ENCODE results near the gene GUCY1A1. TPM values are rescaled to one million over a fixed set of nuclear protein-coding genes. Genes with fewer than 3 reads are reported as not detected.

Gene GUCY1A1
- total RNA-seq, 1 donor from 2014 or later = 1.5 TPM

- H3K4me2 ChIP-seq = no peak overlapping the region
- H3K4me3 ChIP-seq = no peak overlapping the region
- H3K4me1 ChIP-seq = no peaks in the 10 kb centered on the region
- no peak overlapping the region for H3K27ac ChIP-seq
- H3K9ac ChIP-seq = no peak overlapping the region
- H3K9me3 ChIP-seq (ENCODE audit: low read depth) = no peaks in the 10 kb centered on the region
- no peaks in the 10 kb centered on the region for H3F3A ChIP-seq (ENCODE audit: low read depth)
- no peak for TF ChIP-seq EZH2phosphoT487 (IDR thresholded peaks at IDR 0.05)
- TF ChIP-seq CTCF (IDR thresholded peaks at IDR 0.05) = no peak
- no peak for TF ChIP-seq EZH2 (IDR thresholded peaks at IDR 0.05)
- H3K4me3 Mint-ChIP-seq = no peak overlapping the region
- peaks cover 8% of the 10 kb centered on the region for H3K9me3 Mint-ChIP-seq
- no peaks in the 10 kb centered on the region for H3K36me3 ChIP-seq
- H2AFZ ChIP-seq (replicated peaks) = no peak overlapping the region
- H3K36me3 Mint-ChIP-seq = peaks cover 2% of the 10 kb centered on the region
- no peak for DNase-seq (ENCODE audit: low spot score)
- no peaks in the 10 kb centered on the region for H3K4me1 Mint-ChIP-seq
- H3K79me2 ChIP-seq (ENCODE audit: low read depth) = no peaks in the 10 kb centered on the region
- no peak overlapping the region for H3K27ac Mint-ChIP-seq
- no peaks in the 10 kb centered on the region for H3K27me3 Mint-ChIP-seq (ENCODE audit: insufficient read depth, low read depth)
- H3K27me3 ChIP-seq = no peaks in the 10 kb centered on the region
- no peaks in the 10 kb centered on the region for H4K20me1 ChIP-seq (ENCODE audit: low read depth)
Measured at GRCh38 chr4:155696726-155697125, 30.1 kb downstream of the GUCY1A1 start.

- H3K4me2 ChIP-seq = no peak overlapping the region
- no peak overlapping the region for H2AFZ ChIP-seq (replicated peaks)
- H3K9ac ChIP-seq = no peak overlapping the region
- peaks cover 2% of the 10 kb centered on the region for H3K36me3 Mint-ChIP-seq
- peaks cover 17% of the 10 kb centered on the region for H3K4me1 Mint-ChIP-seq
- no peak overlapping the region for H3K27ac Mint-ChIP-seq
- DNase-seq (ENCODE audit: low spot score) = no peak
- H4K20me1 ChIP-seq (ENCODE audit: low read depth) = no peaks in the 10 kb centered on the region
- no peak for TF ChIP-seq EZH2 (IDR thresholded peaks at IDR 0.05)
- H3K4me3 Mint-ChIP-seq = no peak overlapping the region
- H3K9me3 Mint-ChIP-seq = peaks cover 8% of the 10 kb centered on the region
- no peaks in the 10 kb centered on the region for H3K36me3 ChIP-seq
- H3K27ac ChIP-seq = no peak overlapping the region
- H3K4me1 ChIP-seq = peaks cover 5% of the 10 kb centered on the region
- H3K27me3 ChIP-seq = no peaks in the 10 kb centered on the region
- H3K4me3 ChIP-seq = no peak overlapping the region
- H3F3A ChIP-seq (ENCODE audit: low read depth) = no peaks in the 10 kb centered on the region
- no peaks in the 10 kb centered on the region for H3K79me2 ChIP-seq (ENCODE audit: low read depth)
- H3K9me3 ChIP-seq (ENCODE audit: low read depth) = no peaks in the 10 kb centered on the region
- H3K27me3 Mint-ChIP-seq (ENCODE audit: insufficient read depth, low read depth) = no peaks in the 10 kb centered on the region
Measured at GRCh38 chr4:155701827-155702226, 35.2 kb downstream of the GUCY1A1 start.

DNA sequence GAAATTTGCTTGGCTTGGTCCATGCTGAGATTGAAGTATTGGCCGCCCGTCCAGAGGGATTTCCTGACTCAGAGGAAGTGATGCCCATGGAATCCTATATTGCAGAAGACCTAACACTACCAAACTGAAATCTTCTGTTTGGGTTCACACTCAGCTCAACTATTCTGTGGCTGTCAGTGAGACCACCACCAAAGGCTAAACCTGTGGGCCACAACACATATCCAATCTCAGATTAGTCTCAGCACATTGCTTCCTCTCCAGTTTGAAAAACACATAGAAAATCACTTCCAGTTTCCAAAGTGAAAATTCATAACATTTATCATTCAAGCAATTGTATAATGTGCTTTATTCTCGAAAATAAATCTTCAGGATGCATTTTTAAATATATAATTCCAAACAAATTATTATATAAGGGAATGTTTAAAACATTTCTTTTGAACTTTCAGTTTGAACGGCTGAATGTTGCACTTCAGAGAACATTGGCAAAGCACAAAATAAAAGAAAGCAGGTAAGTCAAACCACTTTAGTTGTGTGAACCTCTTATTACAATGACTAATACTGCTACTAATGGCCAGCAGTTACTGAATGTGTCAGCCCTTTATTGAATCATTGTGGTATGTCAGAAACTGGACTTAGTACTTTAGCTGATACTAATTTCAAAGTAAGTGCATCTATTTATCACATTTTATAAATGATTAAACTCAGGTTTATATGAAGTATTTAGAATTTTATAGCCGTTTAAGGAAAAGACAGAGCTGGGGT is 37.0 kb downstream of the GUCY1A1 start:
- no peak overlapping the region for H3K9ac ChIP-seq
- no peaks in the 10 kb centered on the region for H4K20me1 ChIP-seq (ENCODE audit: low read depth)
- H3K4me3 Mint-ChIP-seq = no peak overlapping the region
- peaks cover 20% of the 10 kb centered on the region for H3K4me1 Mint-ChIP-seq
- no peaks in the 10 kb centered on the region for H3K9me3 ChIP-seq (ENCODE audit: low read depth)
- H3F3A ChIP-seq (ENCODE audit: low read depth) = no peaks in the 10 kb centered on the region
- no peaks in the 10 kb centered on the region for H3K27me3 Mint-ChIP-seq (ENCODE audit: insufficient read depth, low read depth)
- no peak for DNase-seq (ENCODE audit: low spot score)
- no peaks in the 10 kb centered on the region for H3K79me2 ChIP-seq (ENCODE audit: low read depth)
- peaks cover 2% of the 10 kb centered on the region for H3K9me3 Mint-ChIP-seq
- H3K4me3 ChIP-seq = no peak overlapping the region
- TF ChIP-seq EZH2phosphoT487 (IDR thresholded peaks at IDR 0.05) (no peak), EZH2 (IDR thresholded peaks at IDR 0.05) (no peak), CTCF (IDR thresholded peaks at IDR 0.05) (no peak)
- H2AFZ ChIP-seq (replicated peaks) = no peak overlapping the region
- no peaks in the 10 kb centered on the region for H3K27me3 ChIP-seq
- peaks cover 5% of the 10 kb centered on the region for H3K4me1 ChIP-seq
- no peak overlapping the region for H3K27ac Mint-ChIP-seq
- H3K36me3 ChIP-seq = no peaks in the 10 kb centered on the region
- no peak overlapping the region for H3K4me2 ChIP-seq
- no peaks in the 10 kb centered on the region for H3K36me3 Mint-ChIP-seq
- H3K27ac ChIP-seq = no peak overlapping the region

GRCh38 chr4:155704841-155705404 is 38.3 kb downstream of the GUCY1A1 start:
- H3K36me3 Mint-ChIP-seq = no peaks in the 10 kb centered on the region
- H3K9me3 ChIP-seq (ENCODE audit: low read depth) = no peaks in the 10 kb centered on the region
- no peak overlapping the region for H3K27ac ChIP-seq
- no peak for TF ChIP-seq EZH2phosphoT487 (IDR thresholded peaks at IDR 0.05)
- TF ChIP-seq EZH2 (IDR thresholded peaks at IDR 0.05) = no peak
- TF ChIP-seq CTCF (IDR thresholded peaks at IDR 0.05) = no peak
- no peaks in the 10 kb centered on the region for H3K36me3 ChIP-seq
- no peak overlapping the region for H3K4me3 ChIP-seq
- no peaks in the 10 kb centered on the region for H3K79me2 ChIP-seq (ENCODE audit: low read depth)
- H3K4me2 ChIP-seq = no peak overlapping the region
- no peaks in the 10 kb centered on the region for H3K27me3 ChIP-seq
- no peak overlapping the region for H3K9ac ChIP-seq
- H2AFZ ChIP-seq (replicated peaks) = no peak overlapping the region
- no peaks in the 10 kb centered on the region for H3K9me3 Mint-ChIP-seq
- H4K20me1 ChIP-seq (ENCODE audit: low read depth) = no peaks in the 10 kb centered on the region
- H3K27ac Mint-ChIP-seq = no peak overlapping the region
- H3K4me1 ChIP-seq = peaks cover 5% of the 10 kb centered on the region
- peaks cover 20% of the 10 kb centered on the region for H3K4me1 Mint-ChIP-seq
- H3K27me3 Mint-ChIP-seq (ENCODE audit: insufficient read depth, low read depth) = no peaks in the 10 kb centered on the region
- H3K4me3 Mint-ChIP-seq = no peak overlapping the region
- H3F3A ChIP-seq (ENCODE audit: low read depth) = no peaks in the 10 kb centered on the region
- no peak for DNase-seq (ENCODE audit: low spot score)
